Measurements from ENCODE around the gene TMEM25. TPM values are rescaled to one million over a fixed set of nuclear protein-coding genes. Genes with fewer than 3 reads are reported as not detected.

The TMEM25 gene
- polyA plus RNA-seq, 1 experiment = 22.5 TPM

Other genes starting within 250 kb of the TMEM25 start
- not detected in 2 replicates for gene CD3E, start 226.5 kb upstream of the TMEM25 start, polyA plus RNA-seq (2011; rRNA removed)
- not detected in 2 replicates for gene CD3D, start 188.5 kb upstream of the TMEM25 start, polyA plus RNA-seq (2011; rRNA removed)
- not detected in 2 replicates for gene CD3G, start 186.8 kb upstream of the TMEM25 start, polyA plus RNA-seq (2011; rRNA removed)
- gene UBE4A, start 171.6 kb upstream of the TMEM25 start, polyA plus RNA-seq (2011; rRNA removed) = 32.0 and 33.7 TPM in 2 replicates
- gene ATP5MG, start 129.6 kb upstream of the TMEM25 start, polyA plus RNA-seq (2011; rRNA removed) = 346 and 423 TPM in 2 replicates
- gene KMT2A, start 94.7 kb upstream of the TMEM25 start, polyA plus RNA-seq (2011; rRNA removed) = 23.6 and 28.7 TPM in 2 replicates
- not detected in 2 replicates for gene TTC36, start 3.7 kb upstream of the TMEM25 start, polyA plus RNA-seq (2011; rRNA removed)
- gene IFT46, start 34.7 kb downstream of the TMEM25 start, polyA plus RNA-seq (2011; rRNA removed) = 40.8 and 57.2 TPM in 2 replicates
- gene ARCN1, start 41.2 kb downstream of the TMEM25 start, polyA plus RNA-seq (2011; rRNA removed) = 303 and 387 TPM in 2 replicates
- 83.0 and 97.6 TPM in 2 replicates for gene PHLDB1, start 76.4 kb downstream of the TMEM25 start, polyA plus RNA-seq (2011; rRNA removed)
- gene TREH, start 148.5 kb downstream of the TMEM25 start, polyA plus RNA-seq (2011; rRNA removed) = not detected in 2 replicates

Data from AG04450 (cell line).